Heart left ventricle (tissue), 16 donors: Measurements from ENCODE around the gene ZDHHC11B. TPM values are rescaled to one million over a fixed set of nuclear protein-coding genes. Genes with fewer than 3 reads are reported as not detected.

Source experiments
- ATAC-seq, 4 donors: fragments of 200-7000 bp; cut with Tn5 transposase; one replicate each; pipeline ENCODE4 v1.9.1; 2020 to 2022; ENCODE audit warnings: moderate library complexity in 4 of 4, mild to moderate bottlenecking in 3 of 4, moderate number of reproducible peaks in 1 of 4
- DNase-seq, 5 donors: peaks; one replicate each; pipeline ENCODE4 v3.0.0-alpha.2; 2020
- H3K27ac ChIP-seq, 12 donors: fragments of 200-600 bp; sonication (generic) in 4 of 12; one replicate each; pipeline versions ENCODE4 v1.5.0 to v1.8.0; 2016 to 2022; ENCODE audit warnings: mild to moderate bottlenecking in 2 of 12
- H3K27me3 ChIP-seq, 9 donors: fragments of 200-600 bp; sonication (generic) in 2 of 9; one replicate each; pipeline versions ENCODE4 v1.5.1 to v1.8.0; 2016 to 2022; ENCODE audit warnings: mild to moderate bottlenecking in 3 of 9
- H3K36me3 ChIP-seq, 9 donors: fragments of 200-600 bp; sonication (generic) in 2 of 9; one replicate each; pipeline versions ENCODE4 v1.5.0 to v1.8.0; 2018 to 2022; ENCODE audit warnings: mild to moderate bottlenecking in 2 of 9
- H3K4me1 ChIP-seq, 12 donors: fragments of 200-600 bp; sonication (generic) in 4 of 12; one replicate each; pipeline versions ENCODE4 v1.5.0 to v1.8.0; 2016 to 2022; ENCODE audit warnings: mild to moderate bottlenecking in 3 of 12
- H3K4me3 ChIP-seq, 12 donors: fragments of 200-600 bp; sonication (generic) in 4 of 12; one replicate each; pipeline versions ENCODE4 v1.5.0 to v1.8.0; 2017 to 2022; ENCODE audit warnings: mild to moderate bottlenecking in 9 of 12, moderate library complexity in 4 of 12
- H3K9me3 ChIP-seq, 12 donors: fragments of 200-600 bp; sonication (generic) in 4 of 12; one replicate each; pipeline versions ENCODE4 v1.5.0 to v1.8.0; 2016 to 2022; ENCODE audit warnings: mild to moderate bottlenecking in 1 of 12
- POLR2A ChIP-seq, 2 donors: fragments of 450-650 bp; IDR thresholded peaks; one replicate each; pipeline ENCODE4 v1.6.1; 2017; ENCODE audit warnings: antibody characterized with exemption in 2 of 2, mild to moderate bottlenecking in 2 of 2, moderate library complexity in 2 of 2
- WGBS, 4 donors: extraction: QIAGEN DNeasy Blood & Tissue Kit in 2 of 4; methylation state at CpG; one replicate each; pipeline versions ENCODE4 v1.1.5 to v1.1.7; 2013 to 2018; 5-methylcytosine and 5-hydroxymethylcytosine counted together
- intact Hi-C, 10 donors: fragments of 100-400 bp; cut with DNase I; formaldehyde crosslinking; loops; one replicate each; pipeline versions ENCODE4 v1.11.1 to v1.14.2; 2022
- polyA plus RNA-seq, 2 donors: library from polyadenylated mRNA; stranded (reverse); fragments of 200-250 nt; gene quantifications; one replicate each; pipeline ENCODE4 v1.2.3, GENCODE V29; 2013
- total RNA-seq, 9 donors: library from RNA; depleted of rRNA in 2 of 9; stranded (reverse); fragments of >200 nt in 2 of 9; fragmentation: NEBNext Ultra II Directional in 3 of 9; extraction: Animal tissue kit (Norgen Biotek cat#: 25700) in 3 of 9; gene quantifications; one replicate each; pipeline versions ENCODE4 v1.1.0 to v1.2.4, GENCODE V29; 2016 to 2023
- TF ChIP-seq, protein P1 (sequence below), 12 donors: fragments of 200-600 bp; sonication (generic) in 4 of 12; IDR thresholded peaks; one replicate each; pipeline versions ENCODE4 v1.5.0 to v1.8.0; 2018 to 2022; ENCODE audit warnings: antibody characterized with exemption in 12 of 12, mild to moderate bottlenecking in 5 of 12
- donor health status: ischemic (EF 13 %, LVEDD 7.1; RV severe dilation, severe dysfunction).
- donor health status: healthy with polysubstance abuse.
- donor health status: DM: no; HTN: yes; CAD: no.
- donor health status: DM: no; HTN: no; CAD: no.
- donor health status: ischemic (EF 25% LVEDD 6.9; RV normal size, moderate dysfunction).
- donor health status: ischemic (EF 25% LVEDD 5.7; RV mildly dilated, moderate dysfunction).
- donor health status: healthy.
- donor health status: DM: yes; HTN: yes; CAD: no.
- donor health status: ischemic (EF 35%, LVEDD 5.7; RV mildly dilated, moderate dysfunction).
- donor health status: nonischemic (EF 11% LVEDD 7.7; RV severe dilation, severe dysfunction).
- donor health status: DM: yes; HTN: yes; CAD: no.
- donor health status: PGD.
- donor health status: ischemic (EF 29% LVEDD 5.4; RV normal size, mild dysfunction).
- donor health status: nonischemic (EF 23%, LVEDD 6.1; RV moderate dilation, normal function).

The ZDHHC11B gene
- total and polyA plus RNA-seq, 11 donors: 3.0 to 26.5 (median 8.8) TPM

GRCh38 chr5:760363-761058 lies 24.0 kb downstream of the ZDHHC11B start:
- peaks cover 0 to 29% (median 0%) of the 10 kb centered on the region in 9 donors for H3K36me3 ChIP-seq
- H3K27ac ChIP-seq: peak overlapping the region in 4 of 12 donors; percentile 79 to 92 (median 87)
- ATAC-seq (no peak), DNase-seq (peak in 4 of 5 donors; percentile 31 to 40 (median 36))
- 96 to 97% (median 97%) methylated on average over 22 to 24 of the region's 24 CpGs for WGBS, 4 donors
- intact Hi-C loops: loop anchor here in 3 of 10 donors (5.0 to 10.0 kb wide), 2 partner anchors 84 to 88 kb away; no protein-coding TSS in a partner anchor
- no peak overlapping the region for H3K4me3 ChIP-seq
- no peaks in the 10 kb centered on the region for H3K9me3 ChIP-seq
- TF ChIP-seq, protein P1, sequence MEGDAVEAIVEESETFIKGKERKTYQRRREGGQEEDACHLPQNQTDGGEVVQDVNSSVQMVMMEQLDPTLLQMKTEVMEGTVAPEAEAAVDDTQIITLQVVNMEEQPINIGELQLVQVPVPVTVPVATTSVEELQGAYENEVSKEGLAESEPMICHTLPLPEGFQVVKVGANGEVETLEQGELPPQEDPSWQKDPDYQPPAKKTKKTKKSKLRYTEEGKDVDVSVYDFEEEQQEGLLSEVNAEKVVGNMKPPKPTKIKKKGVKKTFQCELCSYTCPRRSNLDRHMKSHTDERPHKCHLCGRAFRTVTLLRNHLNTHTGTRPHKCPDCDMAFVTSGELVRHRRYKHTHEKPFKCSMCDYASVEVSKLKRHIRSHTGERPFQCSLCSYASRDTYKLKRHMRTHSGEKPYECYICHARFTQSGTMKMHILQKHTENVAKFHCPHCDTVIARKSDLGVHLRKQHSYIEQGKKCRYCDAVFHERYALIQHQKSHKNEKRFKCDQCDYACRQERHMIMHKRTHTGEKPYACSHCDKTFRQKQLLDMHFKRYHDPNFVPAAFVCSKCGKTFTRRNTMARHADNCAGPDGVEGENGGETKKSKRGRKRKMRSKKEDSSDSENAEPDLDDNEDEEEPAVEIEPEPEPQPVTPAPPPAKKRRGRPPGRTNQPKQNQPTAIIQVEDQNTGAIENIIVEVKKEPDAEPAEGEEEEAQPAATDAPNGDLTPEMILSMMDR (IDR thresholded peaks at IDR 0.05): no peak
- no peak for TF ChIP-seq POLR2A (IDR thresholded peaks at IDR 0.05)
- peaks cover 5 to 61% (median 37%) of the 10 kb centered on the region in 12 donors for H3K4me1 ChIP-seq
- H3K27me3 ChIP-seq: no peaks in the 10 kb centered on the region

- H3K4me3 ChIP-seq: no peak overlapping the region
- H3K36me3 ChIP-seq: peaks cover 0 to 24% (median 0%) of the 10 kb centered on the region in 9 donors
- WGBS, 4 donors: 94 to 96% (median 95%) methylated on average over 22 of the region's 22 CpGs
- no peak for TF ChIP-seq POLR2A (IDR thresholded peaks at IDR 0.05)
- TF ChIP-seq, protein P1 (IDR thresholded peaks at IDR 0.05): no peak
- DNase-seq (peak in 4 of 5 donors; percentile 34 to 61 (median 44)), ATAC-seq (no peak)
- intact Hi-C loops: loop anchor here in 8 of 10 donors (2.0 to 10.0 kb wide), 5 partner anchors 25 to 88 kb away; partner anchors contain the start of gene ZDHHC11B (in 2 of the 8)
- H3K27ac ChIP-seq: peak overlapping the region in 11 of 12 donors; percentile 72 to 95 (median 84)
- H3K4me1 ChIP-seq: peaks cover 5 to 61% (median 37%) of the 10 kb centered on the region in 12 donors
- no peaks in the 10 kb centered on the region for H3K27me3 ChIP-seq
- no peaks in the 10 kb centered on the region for H3K9me3 ChIP-seq
Measured at GRCh38 chr5:759781-760362, 24.7 kb downstream of the ZDHHC11B start.

- no peaks in the 10 kb centered on the region for H3K27me3 ChIP-seq
- peaks cover 5 to 61% (median 37%) of the 10 kb centered on the region in 12 donors for H3K4me1 ChIP-seq
- TF ChIP-seq POLR2A (IDR thresholded peaks at IDR 0.05): peak in 1 of 2 donors; percentile 25
- TF ChIP-seq, protein P1 (IDR thresholded peaks at IDR 0.05): peak in 4 of 12 donors; percentile 5 to 35 (median 13)
- peaks cover 0 to 20% (median 0%) of the 10 kb centered on the region in 9 donors for H3K36me3 ChIP-seq
- peak; percentile 82 to 96 (median 89) for DNase-seq
- peak; percentile 68 to 82 (median 72) for ATAC-seq
- H3K4me3 ChIP-seq: peak overlapping the region in 10 of 12 donors; percentile 2 to 38 (median 20)
- intact Hi-C loops: loop anchor here in 5 of 10 donors (2.0 to 10.0 kb wide), 5 partner anchors 26 to 88 kb away; partner anchors contain the start of gene ZDHHC11B (in 2 of the 5)
- 22 to 34% (median 25%) methylated on average over 33 of the region's 33 CpGs for WGBS, 4 donors
- no peaks in the 10 kb centered on the region for H3K9me3 ChIP-seq
- peak overlapping the region; percentile 29 to 95 (median 83) for H3K27ac ChIP-seq
Measured at GRCh38 chr5:759111-759751, 25.3 kb downstream of the ZDHHC11B start.
